Measurements from ENCODE around the gene GRID2.
"Not testable (repeated sequence)": the region's sequence is repeated elsewhere in the genome, so short reads cannot be mapped to it uniquely, and the experiment has no call there.

DNA sequence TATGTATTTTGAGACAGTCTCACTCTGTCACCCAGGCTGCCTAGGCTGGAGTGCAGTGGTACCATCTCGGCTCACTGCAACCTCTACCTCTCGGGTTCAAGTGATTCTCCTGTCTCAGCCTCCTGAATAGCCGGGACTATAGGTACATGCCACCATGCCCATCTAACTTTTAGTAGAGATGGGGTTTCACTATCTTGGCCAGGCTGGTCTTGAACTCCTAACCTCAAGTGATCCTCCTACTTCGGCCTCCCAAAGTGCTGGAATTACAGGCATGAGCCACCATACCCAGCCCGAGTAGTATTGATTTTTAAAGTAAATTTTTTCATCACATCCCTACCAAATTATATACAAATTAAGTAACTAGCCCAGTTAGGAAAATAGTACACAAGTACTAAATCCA, 144.4 kb downstream of the GRID2 start:
- TF ChIP-seq, protein P1, sequence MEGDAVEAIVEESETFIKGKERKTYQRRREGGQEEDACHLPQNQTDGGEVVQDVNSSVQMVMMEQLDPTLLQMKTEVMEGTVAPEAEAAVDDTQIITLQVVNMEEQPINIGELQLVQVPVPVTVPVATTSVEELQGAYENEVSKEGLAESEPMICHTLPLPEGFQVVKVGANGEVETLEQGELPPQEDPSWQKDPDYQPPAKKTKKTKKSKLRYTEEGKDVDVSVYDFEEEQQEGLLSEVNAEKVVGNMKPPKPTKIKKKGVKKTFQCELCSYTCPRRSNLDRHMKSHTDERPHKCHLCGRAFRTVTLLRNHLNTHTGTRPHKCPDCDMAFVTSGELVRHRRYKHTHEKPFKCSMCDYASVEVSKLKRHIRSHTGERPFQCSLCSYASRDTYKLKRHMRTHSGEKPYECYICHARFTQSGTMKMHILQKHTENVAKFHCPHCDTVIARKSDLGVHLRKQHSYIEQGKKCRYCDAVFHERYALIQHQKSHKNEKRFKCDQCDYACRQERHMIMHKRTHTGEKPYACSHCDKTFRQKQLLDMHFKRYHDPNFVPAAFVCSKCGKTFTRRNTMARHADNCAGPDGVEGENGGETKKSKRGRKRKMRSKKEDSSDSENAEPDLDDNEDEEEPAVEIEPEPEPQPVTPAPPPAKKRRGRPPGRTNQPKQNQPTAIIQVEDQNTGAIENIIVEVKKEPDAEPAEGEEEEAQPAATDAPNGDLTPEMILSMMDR (IDR thresholded peaks at IDR 0.05), result not testable (repeated sequence)
- not testable (repeated sequence) for TF ChIP-seq POLR2A (IDR thresholded peaks at IDR 0.05)
